ENCODE measurements around the gene ZNF239.
"Not testable (repeated sequence)": the region's sequence is repeated elsewhere in the genome, so short reads cannot be mapped to it uniquely, and the experiment has no call there.

ZNF239 gene

GRCh38 chr10:43576580-43576979, 2.2 kb upstream of the ZNF239 start:
- DNase-seq (ENCODE audit: low spot score) = no peak

DNA sequence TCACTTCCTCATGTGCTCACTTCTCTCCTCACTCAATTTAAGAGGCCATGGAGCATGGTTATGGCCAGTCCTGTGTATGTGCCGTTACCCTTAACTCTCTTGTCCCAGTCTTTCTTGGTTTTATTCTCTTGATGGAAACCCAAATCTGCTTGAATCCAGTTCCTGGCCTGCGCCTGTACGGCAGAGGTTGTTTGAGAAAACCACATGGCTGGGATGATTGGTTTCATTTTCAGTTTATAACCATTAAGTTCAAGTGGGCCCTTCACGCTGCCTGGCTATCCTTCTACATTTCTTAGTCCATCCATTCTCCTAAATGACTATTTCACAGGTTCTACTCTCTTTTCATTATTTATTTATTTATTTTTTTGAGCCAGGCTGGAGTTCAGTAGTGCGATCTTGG, 1.6 kb upstream of the ZNF239 start:
- peak; percentile 20 for DNase-seq (ENCODE audit: low spot score)

- DNase-seq (ENCODE audit: low spot score) = no peak
Observed at GRCh38 chr10:43574906-43575305, 490 bp upstream of the ZNF239 start.

- no peak for DNase-seq (ENCODE audit: low spot score)
Observed at GRCh38 chr10:43573250-43574000, 991 bp downstream of the ZNF239 start.

- DNase-seq (ENCODE audit: low spot score) = no peak
Observed at GRCh38 chr10:43570971-43571370, 3.4 kb downstream of the ZNF239 start.

DNA sequence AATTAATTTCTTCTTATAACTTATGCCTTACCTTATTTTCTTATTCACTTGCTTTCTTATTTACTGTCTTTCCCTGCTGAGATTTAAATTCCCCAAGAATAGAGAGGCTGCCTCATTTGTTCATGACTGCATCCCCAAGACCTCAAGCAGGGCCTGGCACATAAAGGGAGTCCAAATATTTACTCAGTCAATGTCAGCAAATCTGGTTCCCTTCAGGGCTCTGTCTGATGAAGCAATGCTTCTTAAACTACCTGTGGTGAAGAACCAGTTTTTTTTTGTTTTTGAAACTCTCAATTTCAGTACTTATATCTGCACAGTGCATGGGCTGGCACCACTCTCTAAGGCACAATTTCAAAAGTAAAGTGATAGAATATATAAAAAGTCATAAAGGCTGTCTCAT, 4.7 kb downstream of the ZNF239 start:
- DNase-seq (ENCODE audit: low spot score) = no peak

DNA sequence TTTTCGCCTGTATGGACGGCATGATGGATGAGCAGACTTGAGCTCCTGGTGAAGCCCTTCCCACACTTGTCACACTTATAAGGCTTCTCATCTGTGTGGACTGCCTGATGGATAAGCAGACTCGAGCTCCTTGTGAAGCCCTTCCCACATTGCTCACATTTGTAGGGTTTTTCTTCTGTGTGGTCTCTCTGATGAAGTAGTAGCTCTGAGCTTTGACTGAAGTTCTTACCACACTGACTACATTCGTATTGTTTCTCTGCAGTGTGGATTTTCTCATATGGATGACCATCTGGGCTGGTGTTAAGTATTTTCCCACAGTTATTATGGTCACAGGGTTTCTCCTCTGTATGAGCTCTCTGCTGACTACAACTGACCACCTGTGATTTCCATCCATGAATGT, 17.2 kb downstream of the ZNF239 start:
- no peak for DNase-seq (ENCODE audit: low spot score)

- DNase-seq (ENCODE audit: low spot score) = not testable (repeated sequence)
Observed at GRCh38 chr10:43543746-43544145, 30.7 kb downstream of the ZNF239 start.

GRCh38 chr10:43524434-43525247, 49.8 kb downstream of the ZNF239 start:
- DNase-seq (ENCODE audit: low spot score) = no peak
